Gastrocnemius medialis (tissue), 4 donors: ENCODE results near the gene ELL2.

Experiments
- CTCF ChIP-seq, 5 experiments: fragments of 450-650 bp in 3 of 5; fragments of 200-600 bp in 2 of 5; sonication (generic) in 2 of 5; IDR thresholded peaks in 4 of 5; conservative IDR thresholded peaks in 1 of 5; 1 replicate in 4 of 5; 2 replicates in 1 of 5; pipeline ENCODE4 v1.5.1; 2016 to 2019; ENCODE audit warnings: antibody characterized with exemption in 5 of 5, mild to moderate bottlenecking in 3 of 5, moderate library complexity in 3 of 5
- POLR2A ChIP-seq, 2 donors: fragments of 450-650 bp; IDR thresholded peaks; one replicate each; pipeline ENCODE4 v1.6.1; 2017; ENCODE audit warnings: antibody characterized with exemption in 2 of 2, mild to moderate bottlenecking in 2 of 2, moderate library complexity in 2 of 2

- TF ChIP-seq CTCF (IDR thresholded peaks at IDR 0.05 in 4 of 5, conservative IDR thresholded peaks at IDR 0.05 in 1 of 5) (no peak), POLR2A (IDR thresholded peaks at IDR 0.05) (no peak)
Observed at GRCh38 chr5:95969651-95970358, 8.2 kb upstream of the ELL2 start.
